NCI-H82 treated with DMSO at 0.1 percent for 48 hours (cell line): ENCODE measurements around the gene QKI.
A peak's percentile ranks its signal among the peaks of the same experiment; 100 is the strongest.
"Not testable (repeated sequence)": the region's sequence is repeated elsewhere in the genome, so short reads cannot be mapped to it uniquely, and the experiment has no call there.

Experiments used
- DNase-seq: peaks from one replicate; lab custom pipeline; 2025; ENCODE audit not compliant: unreplicated experiment; lab: John Stamatoyannopoulos, UW

Gene QKI

DNA sequence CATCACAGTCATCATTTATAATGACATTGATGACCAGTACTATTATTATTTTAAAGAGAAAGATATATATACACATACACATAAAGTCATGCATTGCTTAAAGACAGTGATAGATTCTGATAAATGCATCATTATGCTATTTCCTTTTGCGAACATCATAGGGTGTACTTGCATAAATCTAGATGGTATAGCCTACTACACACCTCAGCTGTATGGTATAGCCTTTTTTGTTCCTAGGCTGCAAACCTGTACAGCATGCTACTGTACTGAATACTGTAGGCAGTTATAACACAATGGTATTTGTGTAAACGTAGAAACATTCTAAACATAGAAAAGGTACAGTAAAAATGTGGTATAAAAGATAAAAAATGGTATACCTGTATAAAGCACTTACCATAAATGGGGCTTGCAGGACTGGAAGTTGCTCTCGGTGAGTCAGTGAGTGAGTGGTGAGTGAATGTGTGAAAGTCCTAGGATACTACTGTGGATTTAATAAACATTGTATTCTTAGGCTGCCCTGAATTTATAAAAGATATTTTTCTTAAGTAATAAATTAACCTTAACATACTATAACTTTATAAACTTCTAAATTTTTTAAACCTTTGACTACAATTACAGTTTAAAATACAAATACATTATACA lies 23.9 kb downstream of the QKI start:
- DNase-seq: no peak

DNA sequence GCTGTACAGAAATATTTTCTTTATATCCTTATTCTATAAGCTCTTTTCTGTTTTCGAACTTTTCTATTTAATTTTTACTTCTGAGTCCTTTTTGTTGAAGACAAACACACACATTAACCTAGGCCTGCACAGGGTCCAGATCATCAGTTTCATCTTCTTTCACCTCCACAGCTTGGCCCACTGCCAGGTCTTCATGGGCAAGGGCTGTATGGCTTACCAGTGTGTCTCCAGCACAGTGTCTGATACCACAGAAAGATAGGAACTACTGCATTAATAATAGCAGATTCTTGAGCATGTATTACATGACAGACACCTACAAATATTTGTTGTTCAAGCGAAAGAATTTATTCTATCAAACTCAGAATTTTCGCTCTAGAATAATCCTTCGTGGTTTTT lies 24.4 kb downstream of the QKI start:
- DNase-seq: peak; percentile 11

DNA sequence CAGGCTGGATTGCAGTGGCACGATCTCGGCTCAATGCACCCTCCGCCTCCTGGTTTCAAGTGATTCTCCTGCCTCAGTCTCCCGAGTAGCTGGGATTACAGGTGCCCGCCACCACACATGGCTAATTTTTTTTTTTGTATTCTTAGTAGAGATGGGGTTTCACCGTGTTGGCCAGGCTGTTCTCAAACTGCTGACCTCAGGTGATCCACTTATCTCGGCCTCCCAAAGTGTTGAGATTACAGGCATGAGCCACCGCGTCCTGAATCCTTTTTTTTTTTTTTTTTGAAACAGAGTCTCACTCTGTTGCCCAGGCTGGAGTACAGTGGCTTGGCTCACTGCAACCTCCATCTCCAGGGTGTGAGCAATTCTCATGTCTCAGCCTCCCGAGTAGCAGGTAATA lies 24.9 kb downstream of the QKI start:
- not testable (repeated sequence) for DNase-seq

DNA sequence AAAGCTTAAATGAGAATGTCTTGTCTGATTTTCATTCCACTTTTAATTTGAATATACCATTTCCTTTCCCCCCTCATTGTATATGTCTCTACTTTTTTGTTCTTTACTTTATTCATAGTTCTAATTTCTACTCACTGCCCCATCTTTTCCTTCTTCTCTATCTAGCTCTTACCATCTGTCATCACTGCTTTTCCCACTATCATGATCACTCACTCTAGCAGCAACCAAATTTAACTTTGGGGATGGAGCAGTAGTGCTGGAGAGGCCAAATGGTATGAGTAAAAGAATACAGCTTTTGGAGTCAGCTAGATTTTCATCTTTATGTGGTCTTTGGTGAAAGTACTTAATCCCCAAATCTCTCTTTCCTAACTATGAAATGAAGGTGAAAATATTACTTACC lies 25.5 kb downstream of the QKI start:
- no peak for DNase-seq

DNA sequence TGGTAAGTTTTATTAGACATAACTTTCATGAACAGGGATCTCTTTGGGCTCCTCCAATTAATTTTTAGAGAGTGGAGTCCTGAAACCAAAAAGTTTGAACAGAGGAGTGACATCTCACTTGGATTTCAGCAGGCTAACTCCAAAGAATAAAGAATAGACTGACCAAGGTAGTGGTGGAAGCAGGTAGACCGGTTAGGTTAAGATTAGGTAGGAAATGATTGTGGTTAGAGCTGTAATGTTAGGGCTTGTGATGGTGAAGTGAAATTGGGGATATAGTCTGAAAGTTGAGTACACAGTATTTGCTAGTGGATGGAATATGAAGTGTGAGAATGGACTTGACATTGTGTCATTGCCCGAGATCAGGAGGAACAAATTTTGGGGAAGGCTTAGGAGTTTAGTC lies 27.8 kb downstream of the QKI start:
- DNase-seq: no peak

DNA sequence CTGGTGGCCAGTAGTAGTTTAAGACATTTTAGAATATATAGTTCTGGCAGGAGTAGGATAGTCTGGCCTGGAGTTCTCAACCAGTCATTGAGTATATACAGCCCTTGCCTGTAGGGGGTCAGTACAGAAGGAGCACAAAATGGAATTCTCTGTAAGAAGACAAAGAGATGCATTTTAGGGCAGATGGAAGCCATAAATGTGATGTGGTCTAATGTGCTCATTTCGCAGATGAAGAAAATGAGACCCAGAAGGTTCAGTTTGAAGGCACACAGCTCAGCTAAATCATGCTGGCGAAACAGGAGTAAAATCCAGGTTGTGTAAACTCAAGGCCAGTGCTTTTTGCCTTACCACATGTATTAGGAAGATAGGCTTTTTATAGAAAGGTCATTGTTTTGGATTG lies 29.6 kb downstream of the QKI start:
- DNase-seq: no peak

DNA sequence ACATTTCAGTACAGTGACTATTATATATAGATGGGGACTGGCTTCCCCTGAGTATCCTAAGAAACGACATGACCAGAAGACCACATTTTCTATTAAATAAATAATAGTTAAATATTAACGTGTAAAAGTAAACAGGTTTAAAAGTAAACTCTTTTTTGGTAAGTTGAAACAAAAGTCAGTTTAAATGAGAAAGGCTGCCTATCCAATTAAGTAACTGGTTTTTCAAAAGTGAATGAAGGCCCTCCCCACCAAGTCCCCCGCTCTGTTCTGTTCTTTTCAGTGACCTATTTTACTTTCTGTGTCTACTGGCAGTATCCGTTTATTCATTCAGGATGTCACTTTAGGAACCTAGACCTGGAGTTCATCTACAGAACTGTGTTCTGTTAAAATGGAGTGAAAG lies 32.0 kb downstream of the QKI start:
- no peak for DNase-seq

DNA sequence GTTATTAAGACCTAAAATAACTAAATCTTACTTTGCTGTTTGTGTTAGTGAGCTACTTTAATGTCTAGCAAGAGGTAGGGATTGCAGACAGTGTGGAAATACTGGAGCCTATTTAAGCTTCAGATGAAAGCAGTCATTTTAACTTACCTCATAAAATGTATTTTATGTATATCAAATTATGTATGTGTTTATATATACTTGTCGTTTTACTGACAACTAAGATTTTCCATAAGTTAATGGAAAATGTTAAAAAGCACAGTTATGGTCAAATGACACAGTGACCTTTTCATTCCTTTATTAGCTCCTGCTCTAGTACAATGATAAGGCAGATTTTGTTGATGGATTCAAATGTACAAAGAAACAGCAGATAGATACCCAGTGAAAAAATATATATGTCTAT lies 34.6 kb downstream of the QKI start:
- no peak for DNase-seq

DNA sequence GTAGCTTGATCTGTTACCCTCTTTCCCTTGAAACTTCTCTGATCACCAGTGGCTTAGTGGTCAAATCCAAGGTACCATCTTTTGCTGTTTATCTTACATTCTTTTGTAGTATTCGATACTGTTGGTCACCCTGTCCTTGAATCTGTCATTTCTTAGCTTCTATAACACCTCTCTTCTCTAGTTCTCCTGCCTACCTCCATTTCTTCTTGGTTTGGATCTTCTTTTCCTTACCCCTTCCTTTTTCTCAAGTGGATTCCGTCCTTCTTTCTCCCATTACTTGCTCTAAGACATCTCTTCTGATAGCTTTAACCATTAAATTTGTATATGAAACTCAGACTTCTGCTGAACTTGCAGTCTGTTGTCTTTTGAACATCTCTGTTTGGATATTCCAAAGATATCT lies 39.9 kb downstream of the QKI start:
- DNase-seq: no peak

DNA sequence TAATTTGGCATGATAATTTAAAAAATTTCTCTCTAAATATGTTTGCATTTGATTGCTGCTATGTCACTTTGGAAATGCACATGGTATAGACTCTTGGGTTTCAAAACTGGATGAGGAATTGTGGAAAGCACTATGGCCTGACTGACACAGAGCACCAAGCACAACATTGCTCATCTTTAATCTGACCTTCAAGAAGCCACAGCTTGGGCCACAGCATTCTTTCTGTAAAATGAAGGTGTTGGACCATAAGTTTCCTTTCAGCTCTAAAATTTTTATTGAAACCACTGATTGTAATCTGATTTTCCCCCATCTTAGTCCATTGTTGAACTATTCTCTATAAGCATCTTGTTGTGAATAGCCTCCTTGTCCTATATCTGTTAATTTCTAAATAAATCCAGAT lies 41.0 kb downstream of the QKI start:
- DNase-seq: no peak

DNA sequence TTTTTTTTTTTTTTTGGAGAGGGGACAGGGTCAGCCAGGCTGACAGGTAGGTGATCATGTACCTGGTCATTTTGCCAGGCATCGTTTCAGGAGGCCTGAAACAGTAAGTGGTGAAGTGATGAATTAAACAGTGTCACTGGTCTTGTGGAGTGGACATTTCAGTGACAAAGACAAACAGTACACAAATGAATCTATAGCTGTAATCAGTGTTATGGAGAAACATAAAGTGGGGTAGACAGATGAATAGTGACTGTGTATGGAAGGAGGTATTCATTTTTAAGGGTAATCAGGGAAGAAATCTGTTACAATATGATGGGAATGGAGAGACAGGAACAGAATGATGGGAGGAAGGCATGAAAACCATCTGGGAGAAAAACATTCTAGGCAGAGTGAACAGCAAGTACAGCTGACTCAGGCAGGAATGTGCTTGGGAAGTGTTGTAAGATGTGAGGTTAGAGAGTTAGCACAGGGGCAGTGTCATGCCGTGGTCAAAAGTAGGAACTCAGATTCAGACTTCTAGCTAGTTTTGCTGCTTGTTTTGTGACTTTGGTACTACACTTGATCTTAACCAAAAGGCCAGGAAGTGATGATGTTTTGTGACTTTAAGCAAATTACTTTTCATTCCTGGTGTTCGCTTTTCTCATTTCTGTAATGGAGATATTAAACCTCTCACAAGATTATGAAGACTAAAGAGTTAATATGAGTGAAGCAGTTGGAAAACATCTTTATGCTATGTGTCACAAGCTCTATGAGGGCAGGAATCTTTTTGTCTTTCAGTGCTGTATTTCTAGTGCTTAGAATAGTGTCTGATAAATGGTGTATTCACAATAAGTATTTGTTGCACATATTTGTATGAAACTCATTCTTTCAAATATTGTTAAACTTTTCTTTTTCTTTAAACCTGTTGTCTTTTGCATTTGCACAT lies 43.4 kb downstream of the QKI start:
- no peak for DNase-seq

DNA sequence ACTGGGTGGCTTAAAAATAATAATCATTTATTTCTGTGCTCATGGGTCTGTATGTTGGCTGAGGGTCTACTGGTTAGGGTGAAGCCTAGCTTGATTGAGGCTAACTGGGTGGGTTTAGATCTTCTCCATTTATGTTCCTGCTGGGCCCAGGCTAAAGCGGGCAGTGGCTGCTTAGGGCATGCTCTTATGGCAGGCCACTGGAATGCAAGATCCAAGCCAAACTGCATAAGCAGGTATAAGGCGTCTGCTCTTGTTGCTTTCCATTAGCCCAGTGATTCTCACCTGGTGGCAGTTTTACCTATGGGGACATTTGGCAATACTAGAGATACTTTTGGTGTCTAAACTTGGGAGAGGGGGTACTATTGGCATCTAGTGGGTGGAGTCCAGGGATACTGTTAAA lies 44.5 kb downstream of the QKI start:
- DNase-seq: no peak

DNA sequence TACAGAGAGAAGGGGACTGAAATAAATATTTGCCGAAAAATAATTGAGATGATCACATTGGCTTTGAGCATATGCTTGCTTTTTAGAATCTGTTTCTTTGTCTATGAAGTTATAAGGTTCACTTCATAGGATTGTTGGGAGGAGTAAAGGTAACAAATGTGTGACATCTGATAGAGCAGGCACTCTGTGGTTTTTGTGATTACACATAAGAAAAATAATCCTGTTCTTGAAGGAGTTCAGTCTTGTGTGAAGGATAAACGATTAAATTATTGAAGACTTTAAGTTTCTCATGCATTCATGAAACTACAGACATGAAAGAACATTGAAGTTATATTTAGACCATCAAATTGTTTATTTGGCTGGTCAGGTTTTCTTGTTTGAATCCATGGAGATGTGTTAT lies 45.0 kb downstream of the QKI start:
- DNase-seq: no peak

DNA sequence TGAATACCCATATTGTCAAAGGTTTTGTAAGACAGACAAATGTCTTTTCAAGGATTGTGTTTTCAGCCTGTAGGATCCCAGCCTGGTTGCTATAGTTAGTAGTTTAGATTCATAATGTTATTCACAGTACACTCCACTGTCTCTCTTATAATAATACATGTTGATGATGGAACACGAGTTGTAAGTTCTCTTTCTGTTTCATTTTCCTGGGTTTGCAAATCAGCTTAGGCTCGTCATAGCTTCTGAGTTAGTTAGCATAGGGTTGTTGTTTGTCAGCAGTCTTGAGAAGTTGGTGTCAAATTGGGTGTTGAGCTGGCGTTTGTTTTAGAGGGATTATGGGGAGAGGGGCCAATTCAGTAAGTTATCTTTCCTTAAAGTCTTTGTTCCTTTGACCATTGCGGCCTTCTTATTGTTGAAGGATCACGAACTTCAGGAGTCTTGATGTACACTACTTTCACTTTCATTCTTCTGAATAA lies 45.8 kb downstream of the QKI start:
- DNase-seq: no peak

DNA sequence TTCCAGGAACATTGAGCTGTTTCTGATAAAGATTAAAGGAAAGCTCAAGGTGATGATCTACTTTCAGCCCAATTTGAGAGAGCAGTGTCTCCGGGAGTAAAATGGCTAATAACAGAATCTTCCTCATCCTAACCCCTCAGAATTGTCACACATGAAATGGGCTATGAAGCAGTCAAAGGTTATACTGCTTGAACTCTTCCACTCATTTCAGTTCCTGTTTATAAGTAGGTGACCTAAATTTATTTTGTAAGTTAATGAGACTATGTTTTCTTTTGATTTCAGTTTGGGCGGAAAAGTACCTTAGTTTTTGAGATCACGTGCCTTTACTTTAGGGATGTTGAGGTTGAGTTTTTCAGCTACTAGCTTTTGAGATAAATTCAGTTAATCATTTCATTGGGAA lies 47.2 kb downstream of the QKI start:
- DNase-seq: no peak

DNA sequence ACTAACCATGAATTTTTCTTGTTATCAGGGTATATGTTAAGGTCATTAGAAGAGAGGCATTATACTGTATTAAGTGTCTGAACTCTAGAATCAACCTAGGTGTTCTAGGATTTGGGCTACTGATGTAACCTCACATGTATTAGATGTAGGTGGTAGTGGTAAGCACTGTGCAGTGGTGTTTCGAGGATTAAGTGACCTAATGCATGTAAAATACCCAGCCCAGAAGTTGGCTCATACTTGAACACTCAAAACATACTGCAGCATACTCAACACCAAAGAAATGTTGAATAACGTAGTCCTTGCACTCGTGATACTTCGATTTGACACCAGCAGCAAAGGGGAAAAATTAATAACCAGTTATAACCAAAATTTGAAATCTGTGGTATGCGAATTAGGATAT lies 48.7 kb downstream of the QKI start:
- no peak for DNase-seq

DNA sequence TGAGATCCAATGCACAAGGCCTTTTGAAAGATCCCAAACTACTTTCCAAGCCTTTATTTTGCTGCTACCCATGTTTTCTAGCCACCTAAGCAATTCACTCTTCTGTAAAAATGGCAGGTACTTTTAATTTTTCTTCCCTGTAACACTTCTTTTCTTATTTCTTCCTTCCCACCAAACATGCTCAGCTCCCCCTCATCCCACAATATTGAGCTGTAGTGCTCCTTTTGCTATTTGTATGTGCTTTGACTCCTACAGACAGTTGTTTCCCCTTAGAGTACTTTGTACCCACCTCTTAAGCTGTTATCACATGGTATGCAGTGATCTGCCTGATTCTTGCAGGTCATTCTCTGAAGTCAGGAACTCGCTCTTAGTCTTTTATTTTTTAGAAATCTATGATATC lies 49.3 kb downstream of the QKI start:
- no peak for DNase-seq

DNA sequence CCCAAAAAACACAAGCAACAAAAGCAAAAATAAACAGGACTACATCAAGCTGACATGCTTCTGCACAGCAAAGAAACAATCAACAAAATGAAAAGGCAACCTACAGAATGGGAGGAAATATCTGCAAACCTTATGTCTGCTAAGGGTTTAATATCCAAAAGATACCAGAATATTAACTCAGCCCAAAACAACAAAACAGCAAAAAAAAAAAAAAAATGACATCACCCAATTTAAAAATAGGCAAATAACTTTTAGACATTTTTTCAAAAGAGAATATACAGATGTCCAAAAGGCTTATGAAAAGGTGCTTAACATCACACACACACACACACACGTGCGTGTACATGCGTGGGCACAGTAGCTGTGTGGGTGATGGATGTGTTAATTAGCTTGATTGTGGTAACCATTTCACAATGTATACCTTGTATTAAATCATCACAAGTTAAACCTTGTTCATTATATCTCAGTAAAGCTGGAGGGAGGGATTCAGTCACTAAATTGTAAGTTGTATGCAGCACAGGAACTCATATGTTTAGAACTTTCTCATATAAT lies 52.4 kb downstream of the QKI start:
- DNase-seq: no peak

DNA sequence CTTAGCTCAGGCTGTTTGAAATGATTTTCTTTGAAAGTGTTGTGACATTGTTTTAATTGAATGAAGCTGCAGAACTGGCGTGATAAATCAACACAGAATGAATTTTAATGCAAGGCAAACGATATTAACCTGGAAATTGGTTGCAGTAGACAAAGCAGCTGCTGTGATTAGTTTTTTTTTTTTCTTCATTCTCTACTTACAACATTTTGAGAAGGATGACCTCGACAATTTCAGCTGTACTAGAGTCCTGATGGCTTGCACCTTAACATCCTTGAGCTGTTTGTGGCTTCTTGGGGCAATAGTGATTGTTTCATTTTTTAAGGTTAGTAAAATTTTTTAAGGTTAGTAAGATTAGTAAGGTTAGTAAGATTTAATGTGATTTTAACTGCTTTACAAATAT lies 54.2 kb downstream of the QKI start:
- DNase-seq: no peak

DNA sequence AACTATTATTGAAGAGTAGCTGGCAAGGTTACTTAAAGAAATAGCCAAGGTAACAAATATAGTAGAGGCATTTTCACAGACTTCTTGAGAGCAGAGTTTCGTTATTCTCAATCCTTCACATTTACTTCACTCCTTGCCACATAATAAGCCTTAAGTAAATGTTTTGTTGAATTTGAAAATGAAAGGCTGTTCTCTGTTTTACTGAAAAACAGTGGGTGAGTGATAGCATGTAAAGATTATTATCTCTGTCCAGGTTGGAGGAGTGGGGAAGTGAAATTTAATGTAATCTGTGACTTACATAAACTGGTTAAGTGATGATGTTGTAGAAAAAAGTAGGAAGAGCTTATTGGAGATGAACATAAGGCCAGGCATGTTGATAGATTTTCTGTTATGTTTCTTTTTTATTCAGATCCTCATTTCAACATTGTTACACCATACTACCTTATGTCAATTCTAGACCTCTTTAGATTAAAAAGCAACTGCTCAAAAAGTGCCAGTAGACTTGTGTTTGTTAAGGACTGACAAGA lies 55.0 kb downstream of the QKI start:
- no peak for DNase-seq

DNA sequence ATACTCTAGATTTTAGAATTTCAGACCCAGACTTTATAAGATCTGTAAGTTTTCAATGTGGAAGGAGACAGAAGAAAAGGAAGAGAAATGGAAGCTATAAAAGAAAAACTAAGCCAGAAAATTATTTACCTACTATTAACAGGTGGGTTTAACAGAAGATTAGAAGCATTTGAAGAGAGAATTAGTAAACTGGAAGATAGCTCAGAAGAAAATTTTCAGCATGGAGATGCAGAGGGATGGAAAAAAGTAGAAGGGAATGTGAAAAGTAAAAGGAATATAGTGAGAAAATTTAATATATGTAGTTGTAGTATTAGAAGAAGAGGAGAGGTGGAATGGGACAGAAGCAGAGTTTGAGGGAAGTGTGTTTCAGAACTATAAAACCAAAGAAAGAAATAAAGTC lies 56.1 kb downstream of the QKI start:
- no peak for DNase-seq

DNA sequence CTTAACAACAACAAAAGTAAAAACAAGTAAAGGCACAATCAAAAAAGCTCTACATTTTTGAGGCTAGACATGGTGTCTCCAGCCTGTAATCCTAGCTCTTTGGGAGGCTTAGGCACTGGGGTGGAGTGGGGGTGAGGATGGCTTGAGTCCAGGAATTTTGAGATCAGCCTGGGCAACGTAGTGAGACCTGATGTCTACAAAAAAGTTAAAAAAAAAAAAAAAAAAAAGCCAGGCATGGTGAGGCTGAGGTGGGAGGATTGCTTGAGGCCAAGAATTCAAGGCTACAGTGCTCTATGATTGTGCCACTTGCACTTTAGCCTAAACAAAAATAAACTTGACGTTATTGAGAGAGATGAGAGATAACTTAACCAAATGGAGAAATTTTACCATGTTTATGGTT lies 60.1 kb downstream of the QKI start:
- no peak for DNase-seq
